Suppressor macrophage treated with lipopolysaccharide for 4 hours (primary cell): Measurements from ENCODE around the gene OR51F2.
"Not testable (repeated sequence)": the region's sequence is repeated elsewhere in the genome, so short reads cannot be mapped to it uniquely, and the experiment has no call there.

Source experiments
- DNase-seq: peaks from one replicate; pipeline ENCODE4 v3.0.0-alpha.2; 2020

The OR51F2 gene

DNA sequence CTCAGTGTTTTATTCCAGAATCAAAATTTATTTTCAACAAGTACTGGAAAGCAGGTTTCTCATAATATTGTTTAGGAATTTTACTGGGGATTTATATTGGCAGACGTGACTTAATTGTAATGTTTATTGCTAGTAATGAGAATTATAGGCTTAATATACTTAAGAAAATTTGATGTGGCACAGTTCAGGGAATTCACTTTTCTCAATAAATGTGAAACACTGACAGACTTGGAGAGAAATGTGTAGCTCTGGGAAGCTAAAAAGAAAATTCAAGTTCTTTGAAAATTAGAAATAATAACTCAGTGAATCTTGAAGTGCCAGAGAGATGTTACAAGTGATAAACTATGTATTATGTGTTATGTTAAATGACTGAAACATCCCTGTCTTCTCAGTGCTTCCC lies at the start of gene OR51F2:
Gene OR51F2 (plus strand): TSS at position 301 of the 400 bp plus-strand sequence. CDS start 101 bp downstream, outside the sequence.
- DNase-seq = no peak

GRCh38 chr11:4782454-4782853 lies 38.7 kb upstream of the OR51F2 start:
- no peak for DNase-seq

GRCh38 chr11:4797206-4797605 lies 23.9 kb upstream of the OR51F2 start:
- no peak for DNase-seq

DNA sequence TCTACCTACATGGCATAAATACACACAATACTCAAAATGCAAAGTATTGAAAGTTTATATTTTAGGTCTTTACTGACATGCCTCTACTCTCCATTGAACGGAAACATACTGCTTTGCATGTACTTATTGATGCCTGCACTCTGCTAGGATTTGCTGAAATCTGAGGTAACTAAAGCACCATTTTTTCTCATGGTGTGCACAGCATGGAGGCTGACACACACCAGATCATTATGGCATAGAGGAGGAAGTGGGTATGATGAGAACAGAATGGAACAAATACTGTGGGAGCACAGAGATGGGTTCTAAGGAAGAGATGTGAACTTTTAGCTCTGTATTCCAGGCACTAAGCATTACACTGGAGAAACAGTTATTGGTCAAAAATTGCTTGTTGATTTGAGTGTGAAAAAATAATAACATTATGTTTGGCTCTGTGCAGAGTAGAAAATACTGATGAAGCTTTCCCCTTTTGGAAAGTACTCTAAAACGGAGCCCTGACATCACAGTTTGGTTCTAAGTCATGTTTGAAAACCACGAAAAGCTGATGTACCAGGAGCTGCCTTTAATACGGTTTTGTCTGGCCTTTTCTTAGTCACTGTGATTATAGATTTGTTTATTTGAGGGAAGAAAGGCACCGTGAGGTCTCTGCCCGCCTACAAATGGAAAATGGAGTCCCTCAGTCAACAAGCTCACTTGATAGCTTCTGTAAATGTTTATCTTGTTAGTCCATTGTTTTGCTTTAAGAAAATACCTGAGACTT lies 22.5 kb upstream of the OR51F2 start:
- no peak for DNase-seq

GRCh38 chr11:4801316-4801715 lies 19.8 kb upstream of the OR51F2 start:
- DNase-seq = not testable (repeated sequence)

DNA sequence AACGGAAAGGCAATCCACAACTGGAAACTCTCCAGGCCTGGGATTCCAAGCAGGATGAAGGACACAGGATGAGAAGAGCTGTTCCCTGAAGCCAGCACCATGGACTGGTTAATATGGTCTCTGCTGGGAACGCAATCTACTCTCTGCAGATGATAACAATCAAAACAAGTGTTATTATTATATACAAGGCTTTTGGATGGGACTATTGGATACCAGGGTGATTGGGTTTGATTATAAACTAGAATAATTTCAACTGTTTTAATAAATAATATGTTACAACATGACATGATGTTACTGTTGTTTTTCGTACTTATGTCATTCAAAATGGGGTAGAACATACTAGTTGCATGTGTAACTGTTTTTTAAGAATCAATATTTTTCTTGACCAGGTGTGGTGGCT lies 16.8 kb upstream of the OR51F2 start, which contains the start of gene OR52R1:
Gene OR52R1 (minus strand): TSS at position 101 of the 400 bp plus-strand sequence. CDS start 0 bp downstream, at position 101.
- DNase-seq = no peak

- no peak for DNase-seq
These were observed 12.6 kb upstream of the OR51F2 start for GRCh38 chr11:4808476-4808875.

- no peak for DNase-seq
These were observed 11.9 kb upstream of the OR51F2 start for GRCh38 chr11:4809246-4809645.

DNA sequence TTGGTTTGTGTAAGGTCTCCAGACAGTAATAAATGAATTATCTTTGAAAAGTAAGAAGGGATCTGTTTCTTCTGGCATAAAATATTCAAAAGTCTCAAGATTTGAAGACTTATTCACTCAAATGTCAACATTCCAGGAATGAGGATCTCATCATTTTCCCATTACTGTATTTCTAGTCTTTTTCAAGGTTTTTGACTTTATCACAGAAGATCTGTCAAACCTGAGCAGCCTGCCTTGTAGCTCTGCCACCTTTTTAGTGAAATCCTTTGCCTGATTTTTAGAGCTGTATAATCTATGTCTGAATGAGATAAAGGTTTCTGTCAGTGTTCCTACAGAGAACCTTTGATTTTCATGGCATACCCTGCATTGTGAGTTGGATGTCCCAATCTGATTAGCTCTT lies 4.0 kb downstream of the OR51F2 start:
- DNase-seq = no peak

DNA sequence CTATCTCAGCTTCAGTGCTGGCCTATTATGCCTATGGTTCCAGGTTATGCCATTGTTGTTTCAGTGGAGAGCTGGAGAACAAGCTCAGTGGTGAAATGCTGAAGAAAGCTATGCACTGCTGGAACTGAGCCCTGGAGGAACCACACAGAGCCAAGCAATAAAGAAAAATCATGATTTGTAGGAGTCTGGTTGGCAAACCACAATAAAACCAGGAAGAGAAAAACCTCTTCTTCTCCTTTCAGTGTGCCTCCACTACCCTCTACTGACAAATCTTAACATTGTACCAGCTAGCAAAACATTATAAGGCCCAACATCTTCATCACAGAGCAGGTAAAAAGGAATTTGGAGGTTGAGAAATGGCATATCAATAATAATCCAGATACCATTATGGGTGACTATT lies 5.3 kb downstream of the OR51F2 start:
- DNase-seq = no peak

GRCh38 chr11:4830346-4830745 lies 9.2 kb downstream of the OR51F2 start:
- no peak for DNase-seq

- no peak for DNase-seq
These were observed 9.8 kb downstream of the OR51F2 start for GRCh38 chr11:4830909-4831308.

DNA sequence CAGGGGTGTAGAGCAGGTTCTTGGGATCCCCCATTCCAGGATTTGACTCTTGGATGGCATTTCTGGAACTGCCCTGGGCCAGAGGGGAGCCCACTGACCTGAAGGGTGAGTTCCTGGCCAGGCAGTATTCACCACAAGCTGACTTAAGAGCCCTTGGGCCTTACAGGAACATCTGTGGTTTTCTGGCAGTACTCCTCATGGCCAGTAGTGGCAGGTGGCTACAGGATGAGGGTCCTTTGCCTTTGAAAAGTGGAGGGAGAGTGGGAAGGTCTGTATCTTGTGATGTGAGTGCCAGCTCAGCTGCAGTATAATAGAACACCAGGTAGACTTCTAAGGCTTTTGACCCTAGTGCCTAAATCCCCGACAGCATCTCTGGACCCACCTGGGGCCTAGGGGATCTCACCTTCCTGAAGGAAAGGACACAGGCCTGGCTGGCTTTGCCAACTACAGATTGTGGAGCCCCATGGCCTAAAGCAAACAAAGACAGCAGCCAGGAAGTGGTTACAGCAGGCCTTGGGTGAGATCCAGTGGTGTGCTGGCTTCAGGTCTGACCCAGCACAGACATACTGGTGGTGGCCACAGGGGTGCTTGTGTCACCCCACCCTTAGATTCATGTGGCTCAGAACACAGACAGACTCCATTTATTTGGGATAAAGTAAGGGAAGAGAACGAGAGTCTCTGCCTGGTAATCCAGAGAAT lies 18.9 kb downstream of the OR51F2 start:
- no peak for DNase-seq

- DNase-seq = no peak
These were observed 27.9 kb downstream of the OR51F2 start, which contains the start of gene OR51S1 for GRCh38 chr11:4848908-4849532. TSS of gene OR51S1 (minus strand) at chr11:4849208. CDS start at chr11:4849208, 0 bp downstream.

- DNase-seq = no peak
These were observed 29.9 kb downstream of the OR51F2 start for GRCh38 chr11:4851033-4851432.

DNA sequence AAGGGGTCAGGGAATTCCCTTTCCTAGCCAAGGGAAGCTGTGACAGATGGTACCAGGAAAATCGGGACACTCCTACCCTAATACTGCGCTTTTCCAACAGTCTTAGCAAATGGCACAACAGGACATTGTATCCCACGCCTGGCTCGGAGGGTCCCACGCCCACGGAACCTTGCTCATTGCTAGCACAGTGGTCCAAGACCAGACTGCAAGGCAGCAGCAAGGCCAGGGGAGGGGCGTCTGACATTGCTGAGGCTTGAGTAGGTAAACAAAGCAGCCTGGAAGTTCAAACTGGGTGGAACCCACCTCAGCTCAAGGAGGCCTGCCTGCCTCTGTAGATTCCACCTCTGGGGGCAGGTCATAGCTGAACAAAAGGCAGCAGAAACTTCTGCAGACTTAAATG lies 33.2 kb downstream of the OR51F2 start:
- DNase-seq = not testable (repeated sequence)

GRCh38 chr11:4862447-4863236 lies 41.5 kb downstream of the OR51F2 start:
- no peak for DNase-seq

- DNase-seq = no peak
These were observed 42.8 kb downstream of the OR51F2 start for GRCh38 chr11:4863876-4864275.

- DNase-seq = no peak
These were observed 44.7 kb downstream of the OR51F2 start for GRCh38 chr11:4865855-4866254.
